ENCODE results near the gene CALN1.

CALN1 gene

GRCh38 chr7:72445580-72445979 lies 33.4 kb upstream of the CALN1 start:
- no peak for TF ChIP-seq POLR2AphosphoS5 (IDR thresholded peaks at IDR 0.05; ENCODE audit: low read depth, low read length)
- TF ChIP-seq FOXP2 (optimal IDR thresholded peaks at IDR 0.05; ENCODE audit: borderline replicate concordance, extremely low read depth, extremely low read length, insufficient read depth), result no peak
- no peak for TF ChIP-seq TAF1 (IDR thresholded peaks at IDR 0.05; ENCODE audit: borderline replicate concordance, insufficient read depth, low read length)
- no peak for TF ChIP-seq SIN3A (IDR thresholded peaks at IDR 0.05; ENCODE audit: borderline replicate concordance, insufficient read depth, low read length)
- no peak for TF ChIP-seq REST (IDR thresholded peaks at IDR 0.05; ENCODE audit: insufficient read depth in 1 of 2, low read depth in 2 of 2, low read length in 2 of 2)

DNA sequence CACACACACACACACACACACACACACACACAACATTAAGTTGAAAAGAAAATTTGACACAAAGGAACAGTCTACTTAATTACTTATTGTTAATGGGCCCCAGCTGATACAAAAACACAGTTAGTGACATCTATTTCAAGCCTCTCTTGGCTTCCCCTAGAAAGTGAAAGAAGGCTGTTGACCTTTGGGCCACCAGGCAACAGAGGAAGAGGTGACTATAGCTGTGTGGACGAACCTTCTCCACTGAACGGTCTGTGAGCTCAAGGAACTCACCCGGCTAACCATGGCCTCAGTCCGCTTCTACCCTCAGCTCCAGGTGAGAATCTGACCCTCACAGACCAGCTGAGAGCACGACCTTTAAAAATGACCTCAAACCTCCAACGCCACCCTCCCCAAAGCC lies 32.9 kb upstream of the CALN1 start:
- TF ChIP-seq REST (IDR thresholded peaks at IDR 0.05; ENCODE audit: insufficient read depth in 1 of 2, low read depth in 2 of 2, low read length in 2 of 2) (no peak), POLR2AphosphoS5 (IDR thresholded peaks at IDR 0.05; ENCODE audit: low read depth, low read length) (no peak), FOXP2 (optimal IDR thresholded peaks at IDR 0.05; ENCODE audit: borderline replicate concordance, extremely low read depth, extremely low read length, insufficient read depth) (no peak), TAF1 (IDR thresholded peaks at IDR 0.05; ENCODE audit: borderline replicate concordance, insufficient read depth, low read length) (no peak), SIN3A (IDR thresholded peaks at IDR 0.05; ENCODE audit: borderline replicate concordance, insufficient read depth, low read length) (no peak)

GRCh38 chr7:72444026-72444776 lies 32.1 kb upstream of the CALN1 start:
- no peak for TF ChIP-seq FOXP2 (optimal IDR thresholded peaks at IDR 0.05; ENCODE audit: borderline replicate concordance, extremely low read depth, extremely low read length, insufficient read depth)
- no peak for TF ChIP-seq SIN3A (IDR thresholded peaks at IDR 0.05; ENCODE audit: borderline replicate concordance, insufficient read depth, low read length)
- TF ChIP-seq REST (IDR thresholded peaks at IDR 0.05; ENCODE audit: insufficient read depth in 1 of 2, low read depth in 2 of 2, low read length in 2 of 2), result no peak
- no peak for TF ChIP-seq TAF1 (IDR thresholded peaks at IDR 0.05; ENCODE audit: borderline replicate concordance, insufficient read depth, low read length)
- TF ChIP-seq POLR2AphosphoS5 (IDR thresholded peaks at IDR 0.05; ENCODE audit: low read depth, low read length), result no peak

DNA sequence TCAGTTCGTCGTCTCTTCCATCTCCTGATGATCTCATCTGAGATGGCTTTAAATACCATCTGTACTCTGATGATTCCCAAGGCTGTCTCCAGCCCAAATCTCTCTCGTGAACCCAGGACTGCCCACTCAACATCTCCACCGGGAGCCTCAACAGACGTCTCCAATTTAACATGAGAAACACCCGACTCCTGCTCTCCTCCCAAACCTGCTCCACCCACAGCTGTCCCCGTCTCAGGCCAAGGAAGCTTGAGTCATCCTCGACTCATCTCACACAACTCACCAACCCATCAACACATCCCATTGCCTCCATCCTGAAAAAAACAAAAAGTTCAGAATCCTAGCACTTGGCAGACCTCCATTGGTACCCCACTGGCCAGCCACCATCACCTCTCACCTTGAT lies 29.7 kb upstream of the CALN1 start:
- no peak for TF ChIP-seq REST (IDR thresholded peaks at IDR 0.05; ENCODE audit: insufficient read depth in 1 of 2, low read depth in 2 of 2, low read length in 2 of 2)
- TF ChIP-seq FOXP2 (optimal IDR thresholded peaks at IDR 0.05; ENCODE audit: borderline replicate concordance, extremely low read depth, extremely low read length, insufficient read depth), result no peak
- TF ChIP-seq TAF1 (IDR thresholded peaks at IDR 0.05; ENCODE audit: borderline replicate concordance, insufficient read depth, low read length), result no peak
- TF ChIP-seq POLR2AphosphoS5 (IDR thresholded peaks at IDR 0.05; ENCODE audit: low read depth, low read length), result no peak
- TF ChIP-seq SIN3A (IDR thresholded peaks at IDR 0.05; ENCODE audit: borderline replicate concordance, insufficient read depth, low read length), result no peak
